SK-N-SH (cell line): ENCODE results near the gene ZBTB7B. TPM values are rescaled to one million over a fixed set of nuclear protein-coding genes. Genes with fewer than 3 reads are reported as not detected.

Source experiments
- CTCF ChIA-PET: fragments of 300-600, 350-600 bp; formaldehyde crosslinking; extraction: SDS; loops from one replicate; lab custom pipeline; 2021; lab: Yijun Ruan, JAX
- POLR2A ChIA-PET: fragments of 350-600 bp; sonication (Branson Sonifier 250); formaldehyde crosslinking; extraction: SDS; loops from one replicate; lab custom pipeline; 2020; ENCODE audit warnings: antibody characterized with exemption, inconsistent platforms; lab: Yijun Ruan, JAX
- DNase-seq: peaks from one replicate; pipeline ENCODE4 v3.0.0; 2012
- H2AFZ ChIP-seq: fragments of 200-600 bp; sonication (generic); 2 replicates; pipeline ENCODE4 v1.8.1; 2016; ENCODE audit warnings: antibody characterized with exemption, mild to moderate bottlenecking, low read depth
- H3F3A ChIP-seq: fragments of 200-600 bp; sonication (generic); replicated peaks from 2 replicates; pipeline ENCODE3; 2016; ENCODE audit warnings: antibody characterized with exemption, mild to moderate bottlenecking; ENCODE audit not compliant: insufficient read depth
- H3K27ac ChIP-seq, 2 experiments: fragments of 200-500 bp in 1 of 2; fragments of 200-600 bp in 1 of 2; sonication (Bioruptor generic) in 1 of 2; sonication (generic), shearing (Covaris generic) in 1 of 2; 2 replicates each; pipeline versions ENCODE4 v1.5.1 to v1.6.1; 2014 to 2016; ENCODE audit warnings: low read depth in 2 of 2, inconsistent platforms in 1 of 2, low read length in 1 of 2, mild to moderate bottlenecking in 1 of 2, mixed read lengths in 1 of 2
- H3K27me3 ChIP-seq: fragments of 200-600 bp; sonication (generic), shearing (Covaris generic); 2 replicates; pipeline ENCODE4 v1.6.1; 2016; ENCODE audit warnings: mixed run types; ENCODE audit not compliant: insufficient read depth
- H3K36me3 ChIP-seq, 2 experiments: fragments of 200-500 bp in 1 of 2; fragments of 200-600 bp in 1 of 2; sonication (Bioruptor generic) in 1 of 2; sonication (generic) in 1 of 2; replicated peaks in 1 of 2; 2 replicates each; pipeline versions ENCODE3 to v1.5.1; 2014 to 2016; ENCODE audit warnings: low read length in 1 of 2, mild to moderate bottlenecking in 1 of 2; ENCODE audit not compliant: insufficient read depth in 2 of 2, control insufficient read depth in 1 of 2
- H3K4me1 ChIP-seq, 2 experiments: fragments of 200-500 bp in 1 of 2; fragments of 200-600 bp in 1 of 2; sonication (Bioruptor generic) in 1 of 2; sonication (generic), shearing (Covaris generic) in 1 of 2; 2 replicates each; pipeline versions ENCODE4 v1.5.1 to v1.6.1; 2014 to 2016; ENCODE audit warnings: low read depth in 1 of 2, low read length in 1 of 2, mixed run types in 1 of 2; ENCODE audit not compliant: insufficient read depth in 2 of 2, control insufficient read depth in 1 of 2
- H3K4me2 ChIP-seq: fragments of 200-600 bp; sonication (generic), shearing (Covaris generic); 2 replicates; pipeline ENCODE4 v1.6.1; 2017; ENCODE audit warnings: mixed run types
- H3K4me3 ChIP-seq, 2 experiments: fragments of 200-500 bp in 1 of 2; fragments of 200-600 bp in 1 of 2; sonication (Bioruptor generic) in 1 of 2; sonication (generic), shearing (Covaris generic) in 1 of 2; 2 replicates each; pipeline versions ENCODE4 v1.5.1 to v1.8.1; 2014 to 2016; ENCODE audit warnings: low read depth in 2 of 2, inconsistent platforms in 1 of 2, low read length in 1 of 2, mild to moderate bottlenecking in 1 of 2, mixed read lengths in 1 of 2, moderate library complexity in 1 of 2
- H3K79me2 ChIP-seq: fragments of 200-600 bp; sonication (generic); 2 replicates; pipeline ENCODE4 v1.8.1; 2017; ENCODE audit warnings: mild to moderate bottlenecking; ENCODE audit not compliant: insufficient read depth
- H3K9ac ChIP-seq: fragments of 200-600 bp; sonication (generic); 2 replicates; pipeline ENCODE4 v1.6.1; 2017; ENCODE audit warnings: mixed run types
- H3K9me2 ChIP-seq: fragments of 200-600 bp; sonication (generic); 2 replicates; pipeline ENCODE4 v1.6.1; 2017; ENCODE audit warnings: mixed run types
- H3K9me3 ChIP-seq: fragments of 200-600 bp; sonication (generic); 2 replicates; pipeline ENCODE4 v1.6.1; 2017; ENCODE audit warnings: mixed run types, mild to moderate bottlenecking, moderate library complexity
- H4K20me1 ChIP-seq: fragments of 200-600 bp; sonication (generic); 2 replicates; pipeline ENCODE4 v1.6.1; 2017; ENCODE audit warnings: mild to moderate bottlenecking, mixed run types; ENCODE audit not compliant: insufficient read depth
- FOXM1 ChIP-seq: IDR thresholded peaks from 2 replicates; pipeline ENCODE4 v1.4.0; 2012; ENCODE audit warnings: low read depth, mild to moderate bottlenecking
- GABPA ChIP-seq: IDR thresholded peaks from 2 replicates; pipeline ENCODE4 v1.4.0; 2012; ENCODE audit warnings: low read depth, mild to moderate bottlenecking
- GATA2 ChIP-seq: sonication (generic); formaldehyde crosslinking; IDR thresholded peaks from 2 replicates; pipeline ENCODE4 v1.5.0; 2020; ENCODE audit warnings: mild to moderate bottlenecking, missing genetic modification reagents
- MEF2A ChIP-seq: IDR thresholded peaks from 2 replicates; pipeline ENCODE4 v1.4.0; 2012; ENCODE audit warnings: low read depth, borderline replicate concordance
- NFIC ChIP-seq: IDR thresholded peaks from 2 replicates; pipeline ENCODE4 v1.4.0; 2012; ENCODE audit warnings: borderline replicate concordance
- NRF1 ChIP-seq: IDR thresholded peaks from 2 replicates; pipeline ENCODE4 v1.6.1; 2012; ENCODE audit warnings: low read depth, mild to moderate bottlenecking, low read length
- RCOR1 ChIP-seq: fragments of 150-350 bp; IDR thresholded peaks from 2 replicates; pipeline ENCODE4 v1.6.1; 2017; ENCODE audit warnings: antibody characterized with exemption, low read length
- TAF1 ChIP-seq: IDR thresholded peaks from 2 replicates; pipeline ENCODE4 v1.6.1; 2012; ENCODE audit warnings: low read depth, mild to moderate bottlenecking, low read length, moderate library complexity, borderline replicate concordance
- TCF12 ChIP-seq: IDR thresholded peaks from 2 replicates; pipeline ENCODE4 v1.4.0; 2012
- YY1 ChIP-seq: IDR thresholded peaks from 2 replicates; pipeline ENCODE4 v1.4.0; 2012; ENCODE audit warnings: low read depth, mild to moderate bottlenecking
- WGBS: methylation state at CpG from one replicate; pipeline ENCODE4 v1.1.6; 2017; ENCODE audit warnings: low lambda C conversion rate; 5-methylcytosine and 5-hydroxymethylcytosine counted together
- polyA plus RNA-seq, 3 experiments: library from polyadenylated mRNA; depleted of rRNA; stranded (reverse); fragments of >200 nt; gene quantifications; 2 replicates each; pipeline ENCODE4 v1.2.3, GENCODE V29; 2012
- TF ChIP-seq, protein P1 (sequence below): IDR thresholded peaks from 2 replicates; pipeline ENCODE4 v1.4.0; 2012; ENCODE audit warnings: low read depth, borderline replicate concordance

The ZBTB7B gene
- polyA plus RNA-seq, 1 of the 3 experiments (the other 2 are of a cell fraction) = 15.7 TPM

DNA sequence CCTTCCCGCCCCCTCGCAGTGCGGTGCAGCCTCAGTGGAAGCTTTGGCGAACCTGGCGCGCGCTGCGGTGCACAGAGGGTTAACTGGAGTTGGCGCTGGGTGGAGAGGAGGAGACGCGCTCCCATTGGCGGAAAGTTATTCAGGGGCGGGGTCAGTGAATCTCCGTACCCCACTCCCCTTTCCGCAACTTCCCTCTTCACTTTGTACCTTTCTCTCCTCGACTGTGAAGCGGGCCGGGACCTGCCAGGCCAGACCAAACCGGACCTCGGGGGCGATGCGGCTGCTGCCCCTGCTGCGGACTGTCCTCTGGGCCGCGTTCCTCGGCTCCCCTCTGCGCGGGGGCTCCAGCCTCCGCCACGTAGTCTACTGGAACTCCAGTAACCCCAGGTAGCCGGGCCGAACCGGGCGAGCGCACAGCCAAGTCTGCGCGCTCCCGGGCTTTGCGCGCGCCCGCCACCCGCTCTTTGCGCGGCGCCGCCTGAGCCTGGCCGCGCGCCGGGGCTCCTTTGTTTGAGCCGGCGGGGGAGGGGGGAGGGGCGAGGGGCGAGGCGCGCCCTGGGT lies 61.0 kb downstream of the ZBTB7B start, which contains the start of gene EFNA4 (continued):
- TF ChIP-seq NFIC (0 out of 2 replicates have a peak, but pooled peaks have one; percentile 19), RCOR1 (peak; percentile 89), FOXM1 (no peak), NRF1 (no peak), YY1 (no peak), TCF12 (no peak), GABPA (no peak), TAF1 (peak; percentile 82), MEF2A (no peak)
- TF ChIP-seq, protein P1, sequence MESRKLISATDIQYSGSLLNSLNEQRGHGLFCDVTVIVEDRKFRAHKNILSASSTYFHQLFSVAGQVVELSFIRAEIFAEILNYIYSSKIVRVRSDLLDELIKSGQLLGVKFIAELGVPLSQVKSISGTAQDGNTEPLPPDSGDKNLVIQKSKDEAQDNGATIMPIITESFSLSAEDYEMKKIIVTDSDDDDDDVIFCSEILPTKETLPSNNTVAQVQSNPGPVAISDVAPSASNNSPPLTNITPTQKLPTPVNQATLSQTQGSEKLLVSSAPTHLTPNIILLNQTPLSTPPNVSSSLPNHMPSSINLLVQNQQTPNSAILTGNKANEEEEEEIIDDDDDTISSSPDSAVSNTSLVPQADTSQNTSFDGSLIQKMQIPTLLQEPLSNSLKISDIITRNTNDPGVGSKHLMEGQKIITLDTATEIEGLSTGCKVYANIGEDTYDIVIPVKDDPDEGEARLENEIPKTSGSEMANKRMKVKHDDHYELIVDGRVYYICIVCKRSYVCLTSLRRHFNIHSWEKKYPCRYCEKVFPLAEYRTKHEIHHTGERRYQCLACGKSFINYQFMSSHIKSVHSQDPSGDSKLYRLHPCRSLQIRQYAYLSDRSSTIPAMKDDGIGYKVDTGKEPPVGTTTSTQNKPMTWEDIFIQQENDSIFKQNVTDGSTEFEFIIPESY = no peak

DNA sequence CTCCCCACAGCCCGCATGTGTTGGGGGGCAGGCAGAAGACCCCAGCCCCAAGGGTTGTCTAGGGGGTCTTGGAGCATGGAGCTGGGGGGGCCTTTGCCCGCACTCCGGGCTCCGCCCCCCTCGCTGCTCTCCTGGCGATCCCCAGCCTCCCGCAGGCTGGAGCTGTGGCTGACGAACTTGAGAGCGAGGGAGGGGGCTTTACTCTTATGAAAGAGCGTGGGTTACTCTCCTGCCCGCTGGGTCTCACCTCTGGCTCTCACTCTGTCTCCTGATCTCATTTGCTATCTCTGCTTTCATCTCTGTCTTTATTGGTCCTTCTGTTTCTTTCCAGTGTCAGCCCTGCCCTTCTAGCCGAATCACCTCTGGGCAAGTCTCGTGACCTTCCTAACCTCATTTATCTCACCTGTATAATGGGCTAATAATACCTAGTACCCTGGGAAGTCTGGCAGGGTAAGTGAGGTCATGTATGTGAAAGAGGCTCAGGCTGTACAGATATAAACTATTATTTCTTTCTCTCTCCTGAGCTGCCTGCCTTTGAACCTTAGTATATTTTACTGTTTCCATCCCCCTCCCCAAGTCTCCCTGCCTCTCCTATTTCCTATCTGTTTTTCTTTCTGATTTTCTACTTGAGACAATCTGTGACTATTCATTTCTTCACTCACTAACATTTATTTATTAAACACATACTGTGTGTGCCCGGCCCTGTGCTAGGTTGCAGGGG lies 61.7 kb downstream of the ZBTB7B start:
- Histone ChIP-seq H3K4me1 (peaks cover 0 to 27% of the 10 kb centered on the region in 2 experiments; a peak in 2 of 4 replicates), H3K36me3 (peaks cover 0 to 9% of the 10 kb centered on the region in 2 experiments), H3K27me3 (no peaks in the 10 kb centered on the region), H3K4me3 (peak overlapping the region; percentile 79 to 92), H3K79me2 (peaks cover 22% of the 10 kb centered on the region), H4K20me1 (no peaks in the 10 kb centered on the region), H3K9ac (peak overlapping the region; percentile 89), H3K9me2 (no peaks in the 10 kb centered on the region), H3K4me2 (peak overlapping the region; percentile 88), H2AFZ (peak overlapping the region; percentile 83; the same call in 1 of the 2 replicates), H3K27ac (peak overlapping the region; percentile 83 to 85), H3F3A (peaks cover 9% of the 10 kb centered on the region), H3K9me3 (no peaks in the 10 kb centered on the region)
- DNase-seq = peak; percentile 83
- ChIA-PET CTCF (interaction anchor here (1.0 to 29.9 kb wide), 6 partner anchors 14 to 101 kb away, joined by 3 to 573 read pairs (median 24); partner anchors contain the start of genes ADAM15, DCST1, DCST2 and EFNA3), POLR2A (interaction anchor here (1.0 to 1.1 kb wide), 3 partner anchors 15 to 96 kb away, joined by 3 to 5 read pairs (median 3); partner anchors contain the start of gene EFNA3)
- 24% methylated on average over 6 of the region's 14 CpGs for WGBS
- TF ChIP-seq GATA2 (peak; percentile 23; the same call in 1 of the 2 replicates), RCOR1 (0 out of 2 replicates have a peak, but pooled peaks have one; percentile 50), YY1 (no peak)
